ENCODE measurements around the gene RGL2.
"Not testable (repeated sequence)": the region's sequence is repeated elsewhere in the genome, so short reads cannot be mapped to it uniquely, and the experiment has no call there.

DNA sequence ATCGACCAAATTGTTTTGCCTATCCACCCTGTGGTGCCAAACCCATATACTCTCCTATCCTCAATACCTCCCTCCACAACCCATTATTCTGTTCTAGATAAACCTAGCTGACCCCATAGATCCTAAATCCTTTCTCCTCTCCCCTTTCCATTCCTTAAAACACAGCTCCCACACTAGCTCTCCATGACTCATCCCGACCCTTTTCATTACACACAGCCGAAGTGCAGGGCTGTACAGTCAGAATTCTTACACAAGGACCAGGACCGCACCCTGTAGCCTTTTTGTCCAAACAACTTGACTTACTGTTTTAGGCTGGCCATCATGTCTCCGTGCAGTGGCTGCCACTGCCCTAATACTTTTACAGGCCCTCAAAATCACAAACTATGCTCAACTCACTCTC is 48.2 kb upstream of the RGL2 start:
- not testable (repeated sequence) for TF ChIP-seq EP300, POLR2A (IDR thresholded peaks at IDR 0.05)
- TF ChIP-seq, protein P1, sequence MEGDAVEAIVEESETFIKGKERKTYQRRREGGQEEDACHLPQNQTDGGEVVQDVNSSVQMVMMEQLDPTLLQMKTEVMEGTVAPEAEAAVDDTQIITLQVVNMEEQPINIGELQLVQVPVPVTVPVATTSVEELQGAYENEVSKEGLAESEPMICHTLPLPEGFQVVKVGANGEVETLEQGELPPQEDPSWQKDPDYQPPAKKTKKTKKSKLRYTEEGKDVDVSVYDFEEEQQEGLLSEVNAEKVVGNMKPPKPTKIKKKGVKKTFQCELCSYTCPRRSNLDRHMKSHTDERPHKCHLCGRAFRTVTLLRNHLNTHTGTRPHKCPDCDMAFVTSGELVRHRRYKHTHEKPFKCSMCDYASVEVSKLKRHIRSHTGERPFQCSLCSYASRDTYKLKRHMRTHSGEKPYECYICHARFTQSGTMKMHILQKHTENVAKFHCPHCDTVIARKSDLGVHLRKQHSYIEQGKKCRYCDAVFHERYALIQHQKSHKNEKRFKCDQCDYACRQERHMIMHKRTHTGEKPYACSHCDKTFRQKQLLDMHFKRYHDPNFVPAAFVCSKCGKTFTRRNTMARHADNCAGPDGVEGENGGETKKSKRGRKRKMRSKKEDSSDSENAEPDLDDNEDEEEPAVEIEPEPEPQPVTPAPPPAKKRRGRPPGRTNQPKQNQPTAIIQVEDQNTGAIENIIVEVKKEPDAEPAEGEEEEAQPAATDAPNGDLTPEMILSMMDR (IDR thresholded peaks at IDR 0.05) = not testable (repeated sequence)

Data from tibial nerve (tissue), 4 donors.